Measurements from ENCODE around the gene CHD9.
"Not testable (repeated sequence)": the region's sequence is repeated elsewhere in the genome, so short reads cannot be mapped to it uniquely, and the experiment has no call there.

The CHD9 gene

DNA sequence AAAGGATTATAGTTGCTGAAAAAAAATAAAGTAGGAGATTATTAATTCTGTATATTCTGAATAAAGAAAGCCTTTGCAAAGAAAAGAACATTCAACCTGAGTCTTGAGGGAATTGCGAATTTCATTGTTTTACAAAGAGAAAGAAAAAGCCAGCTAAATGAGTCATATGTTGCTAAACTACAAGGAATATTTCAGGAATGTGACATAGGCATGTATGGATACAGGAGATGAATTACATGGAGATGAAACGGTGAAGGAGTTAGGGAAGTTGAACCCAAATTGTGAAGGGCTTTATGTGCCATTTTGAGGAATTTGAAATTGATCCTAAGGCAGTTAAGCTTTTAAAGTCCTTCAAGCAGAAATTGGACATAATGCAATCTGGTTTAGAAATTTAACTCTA lies 202.2 kb downstream of the CHD9 start:
- TF ChIP-seq, protein P1, sequence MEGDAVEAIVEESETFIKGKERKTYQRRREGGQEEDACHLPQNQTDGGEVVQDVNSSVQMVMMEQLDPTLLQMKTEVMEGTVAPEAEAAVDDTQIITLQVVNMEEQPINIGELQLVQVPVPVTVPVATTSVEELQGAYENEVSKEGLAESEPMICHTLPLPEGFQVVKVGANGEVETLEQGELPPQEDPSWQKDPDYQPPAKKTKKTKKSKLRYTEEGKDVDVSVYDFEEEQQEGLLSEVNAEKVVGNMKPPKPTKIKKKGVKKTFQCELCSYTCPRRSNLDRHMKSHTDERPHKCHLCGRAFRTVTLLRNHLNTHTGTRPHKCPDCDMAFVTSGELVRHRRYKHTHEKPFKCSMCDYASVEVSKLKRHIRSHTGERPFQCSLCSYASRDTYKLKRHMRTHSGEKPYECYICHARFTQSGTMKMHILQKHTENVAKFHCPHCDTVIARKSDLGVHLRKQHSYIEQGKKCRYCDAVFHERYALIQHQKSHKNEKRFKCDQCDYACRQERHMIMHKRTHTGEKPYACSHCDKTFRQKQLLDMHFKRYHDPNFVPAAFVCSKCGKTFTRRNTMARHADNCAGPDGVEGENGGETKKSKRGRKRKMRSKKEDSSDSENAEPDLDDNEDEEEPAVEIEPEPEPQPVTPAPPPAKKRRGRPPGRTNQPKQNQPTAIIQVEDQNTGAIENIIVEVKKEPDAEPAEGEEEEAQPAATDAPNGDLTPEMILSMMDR (IDR thresholded peaks at IDR 0.05; ENCODE audit: low read depth, low read length): no peak
- H3K27me3 ChIP-seq (ENCODE audit: insufficient read depth, low read depth, severe bottlenecking): no peaks in the 10 kb centered on the region
- no peak for DNase-seq
- peaks cover 34% of the 10 kb centered on the region for H3K36me3 ChIP-seq
- no peak overlapping the region for H3K4me3 ChIP-seq (ENCODE audit: low read depth, low read length)
- H3K9me3 ChIP-seq (ENCODE audit: severe bottlenecking): no peaks in the 10 kb centered on the region
- H3K27ac ChIP-seq: no peak overlapping the region

- Histone ChIP-seq H3K27ac (no peak overlapping the region), H3K27me3 (ENCODE audit: insufficient read depth, low read depth, severe bottlenecking) (no peaks in the 10 kb centered on the region), H3K9me3 (ENCODE audit: severe bottlenecking) (no peaks in the 10 kb centered on the region), H3K4me3 (ENCODE audit: low read depth, low read length) (no peak overlapping the region), H3K36me3 (peaks cover 44% of the 10 kb centered on the region)
- TF ChIP-seq, protein P1 (IDR thresholded peaks at IDR 0.05; ENCODE audit: low read depth, low read length): no peak
- DNase-seq: no peak
These were observed 204.0 kb downstream of the CHD9 start for GRCh38 chr16:53258809-53259208.

- Histone ChIP-seq H3K27ac (no peak overlapping the region), H3K9me3 (ENCODE audit: severe bottlenecking) (no peaks in the 10 kb centered on the region), H3K4me3 (ENCODE audit: low read depth, low read length) (no peak overlapping the region), H3K27me3 (ENCODE audit: insufficient read depth, low read depth, severe bottlenecking) (no peaks in the 10 kb centered on the region), H3K36me3 (peaks cover 50% of the 10 kb centered on the region)
- DNase-seq: no peak
- TF ChIP-seq, protein P1 (IDR thresholded peaks at IDR 0.05; ENCODE audit: low read depth, low read length): no peak
These were observed 206.5 kb downstream of the CHD9 start for GRCh38 chr16:53261276-53261675.

DNA sequence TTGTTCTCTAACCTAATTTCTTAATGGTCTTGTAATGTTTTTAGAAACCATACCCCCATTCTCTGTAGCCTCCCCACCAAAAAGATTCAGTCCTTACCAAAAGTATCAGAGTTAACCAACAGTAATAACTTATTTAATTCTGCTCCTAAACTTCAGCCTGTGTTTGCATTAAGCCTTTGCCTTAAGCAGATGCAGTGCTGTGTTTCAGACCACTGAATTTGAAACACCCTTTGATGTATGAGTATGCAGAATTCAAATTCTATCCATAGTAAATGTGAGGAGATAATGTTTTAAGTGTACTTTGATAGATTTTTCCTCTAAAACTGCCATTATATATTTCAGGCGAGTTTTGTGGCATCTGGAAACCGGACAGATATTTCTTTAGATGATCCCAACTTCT lies 207.9 kb downstream of the CHD9 start:
- H3K27me3 ChIP-seq (ENCODE audit: insufficient read depth, low read depth, severe bottlenecking): no peaks in the 10 kb centered on the region
- DNase-seq: no peak
- no peaks in the 10 kb centered on the region for H3K9me3 ChIP-seq (ENCODE audit: severe bottlenecking)
- TF ChIP-seq, protein P1 (IDR thresholded peaks at IDR 0.05; ENCODE audit: low read depth, low read length): no peak
- no peak overlapping the region for H3K4me3 ChIP-seq (ENCODE audit: low read depth, low read length)
- H3K36me3 ChIP-seq: peaks cover 41% of the 10 kb centered on the region
- H3K27ac ChIP-seq: no peak overlapping the region

GRCh38 chr16:53266156-53266555 lies 211.4 kb downstream of the CHD9 start:
- H3K36me3 ChIP-seq: peaks cover 41% of the 10 kb centered on the region
- no peak overlapping the region for H3K27ac ChIP-seq
- TF ChIP-seq, protein P1 (IDR thresholded peaks at IDR 0.05; ENCODE audit: low read depth, low read length): no peak

GRCh38 chr16:53278498-53278897 lies 223.7 kb downstream of the CHD9 start:
- peaks cover 54% of the 10 kb centered on the region for H3K36me3 ChIP-seq
- not testable (repeated sequence) for H3K9me3 ChIP-seq (ENCODE audit: severe bottlenecking); H3K27me3 ChIP-seq (ENCODE audit: insufficient read depth, low read depth, severe bottlenecking); H3K27ac ChIP-seq; H3K4me3 ChIP-seq (ENCODE audit: low read depth, low read length); DNase-seq

More at GRCh38 chr16:53266156-53266555, 211.4 kb downstream of the CHD9 start:
- no peak overlapping the region for H3K4me3 ChIP-seq (ENCODE audit: low read depth, low read length)
- no peak for DNase-seq
- H3K9me3 ChIP-seq (ENCODE audit: severe bottlenecking): no peaks in the 10 kb centered on the region
- no peaks in the 10 kb centered on the region for H3K27me3 ChIP-seq (ENCODE audit: insufficient read depth, low read depth, severe bottlenecking)

Measured in WERI-Rb-1 (cell line).